NCI-H1417 (cell line): ENCODE results near the gene CRIP1.
A peak's percentile ranks its signal among the peaks of the same experiment; 100 is the strongest.

Experiments used
- DNase-seq, 3 experiments: peaks; one replicate each; lab custom pipeline; 2025; lab: John Stamatoyannopoulos, UW

Gene CRIP1

DNA sequence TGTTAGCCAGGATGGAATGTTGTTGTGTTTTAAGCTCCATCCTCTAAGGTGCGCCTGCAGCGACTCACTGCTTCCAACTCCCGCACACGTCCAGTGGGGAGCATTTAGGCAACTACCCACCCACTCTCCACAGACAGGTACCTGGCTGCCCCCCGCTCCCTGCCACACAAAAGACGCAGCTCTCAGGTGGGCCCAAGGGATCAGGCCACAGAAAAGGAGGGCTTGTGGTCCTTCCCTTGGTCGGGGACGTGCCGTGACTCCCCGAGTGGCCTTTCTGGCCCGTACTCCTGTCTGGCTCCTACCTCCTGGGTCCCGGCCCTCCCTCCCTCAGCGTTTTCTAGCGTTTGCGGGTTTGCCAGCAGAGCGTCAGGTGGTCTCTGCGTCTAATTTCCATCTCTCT lies 20.6 kb downstream of the CRIP1 start:
- no peak for DNase-seq

DNA sequence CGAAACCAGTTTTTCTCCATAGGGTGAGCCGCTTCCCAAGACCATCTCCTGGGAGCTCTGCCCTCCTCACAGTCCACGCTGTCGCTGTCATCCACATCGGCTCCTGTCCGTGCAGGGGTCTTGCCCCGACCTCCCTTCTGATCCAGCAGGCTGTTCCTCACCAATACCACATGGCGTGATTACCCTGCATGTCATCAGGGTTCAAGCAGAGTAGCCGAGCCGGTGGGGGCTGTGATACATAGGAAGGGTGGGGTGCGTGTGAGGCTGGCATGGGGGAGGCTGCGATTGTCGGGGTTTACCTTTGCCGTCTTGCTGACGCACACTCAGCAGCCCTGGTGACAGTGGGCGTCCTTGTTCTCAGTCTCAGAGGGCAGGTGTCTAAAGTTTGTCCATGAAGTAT lies 21.4 kb downstream of the CRIP1 start:
- no peak for DNase-seq

DNA sequence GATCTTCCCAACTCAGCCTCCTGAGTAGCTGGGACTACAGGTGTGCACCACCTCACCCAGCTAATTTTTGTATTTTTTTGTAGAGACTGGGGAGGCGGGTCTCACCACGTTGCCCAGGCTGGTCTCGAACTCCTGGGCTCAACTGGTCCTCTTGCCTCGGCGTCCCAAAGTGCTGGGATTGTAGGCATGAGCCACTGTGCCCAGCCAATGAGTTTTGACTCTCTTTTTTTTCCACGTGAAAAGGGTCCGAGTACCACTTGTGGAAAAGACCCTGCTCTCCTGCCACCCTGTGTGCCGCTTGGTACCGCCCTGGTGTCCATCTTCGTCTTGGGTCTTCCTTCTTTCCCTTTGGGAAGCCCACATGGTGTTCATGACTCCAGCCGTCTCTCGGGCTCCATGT lies 21.9 kb downstream of the CRIP1 start:
- no peak for DNase-seq

DNA sequence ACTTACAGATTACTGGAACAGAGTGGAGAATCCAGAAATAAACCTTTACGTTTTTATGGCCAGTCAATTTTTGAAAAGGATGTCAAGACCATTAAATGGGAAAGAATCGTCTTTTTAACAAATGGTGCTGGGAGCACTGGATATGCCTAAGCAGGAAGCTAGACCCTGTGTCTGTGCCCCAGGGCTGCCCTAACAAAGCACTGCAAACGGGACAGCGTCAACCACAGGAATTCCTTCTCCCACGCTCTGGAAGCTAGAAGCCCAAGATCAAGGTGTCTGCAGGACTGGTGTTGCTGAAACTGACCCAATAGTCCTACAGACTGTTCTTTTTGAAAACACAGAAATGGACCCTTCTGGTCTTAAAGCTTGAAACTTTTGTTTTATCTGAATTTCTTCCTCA lies 30.4 kb downstream of the CRIP1 start:
- no peak for DNase-seq

DNA sequence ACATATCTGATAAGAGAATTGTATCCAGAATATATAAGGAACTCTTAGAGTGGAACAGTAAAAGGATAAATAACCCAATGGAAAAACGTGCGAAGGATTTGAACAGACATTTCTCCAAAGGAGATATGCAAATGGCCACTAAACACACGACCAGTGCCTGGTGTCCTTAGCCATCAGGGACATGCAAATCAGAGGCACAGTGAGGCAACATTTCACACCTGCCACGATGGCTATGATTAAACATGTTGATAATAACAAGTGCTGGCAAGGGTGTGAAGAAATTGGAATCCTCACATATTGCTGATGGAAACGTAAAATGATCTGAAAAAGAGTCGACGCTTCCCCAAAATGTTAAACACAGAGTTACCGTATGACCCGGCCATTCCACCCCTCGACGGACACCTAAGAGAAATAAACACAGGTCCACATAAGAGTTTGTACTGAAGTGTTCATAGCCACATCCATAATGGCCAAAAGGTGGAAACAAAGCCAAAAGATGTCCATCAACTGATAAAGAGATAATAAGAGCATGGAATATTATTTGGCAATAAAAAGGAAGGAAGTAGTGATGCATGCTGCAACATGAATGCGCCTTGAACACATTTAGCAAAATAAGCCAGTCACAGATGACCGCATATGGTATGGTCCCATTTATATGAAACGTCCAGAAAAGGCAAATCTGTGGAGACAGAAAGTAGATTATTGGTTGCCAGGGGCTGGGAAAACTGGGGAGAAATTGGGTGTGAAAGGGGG lies 33.4 kb downstream of the CRIP1 start:
- no peak for DNase-seq

DNA sequence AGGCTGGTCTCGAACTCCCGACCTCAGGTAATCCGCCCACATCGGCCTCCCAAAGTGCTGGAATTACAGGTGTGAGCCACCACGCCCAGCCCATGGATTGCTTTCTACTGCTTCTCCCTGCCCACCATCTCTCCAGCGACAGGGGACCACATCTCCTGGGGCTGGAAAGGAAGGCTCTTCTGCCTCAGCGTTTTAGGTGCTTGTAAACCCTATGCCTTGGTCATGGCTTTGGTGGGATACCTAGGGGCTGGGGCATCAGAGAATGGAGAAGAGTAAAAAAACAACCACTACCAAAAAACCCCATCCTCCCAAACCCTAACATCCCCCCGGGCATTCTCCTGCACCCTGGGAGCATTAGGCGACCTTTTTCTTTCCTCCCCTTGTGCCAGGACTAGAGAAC lies 38.6 kb downstream of the CRIP1 start:
- no peak for DNase-seq

DNA sequence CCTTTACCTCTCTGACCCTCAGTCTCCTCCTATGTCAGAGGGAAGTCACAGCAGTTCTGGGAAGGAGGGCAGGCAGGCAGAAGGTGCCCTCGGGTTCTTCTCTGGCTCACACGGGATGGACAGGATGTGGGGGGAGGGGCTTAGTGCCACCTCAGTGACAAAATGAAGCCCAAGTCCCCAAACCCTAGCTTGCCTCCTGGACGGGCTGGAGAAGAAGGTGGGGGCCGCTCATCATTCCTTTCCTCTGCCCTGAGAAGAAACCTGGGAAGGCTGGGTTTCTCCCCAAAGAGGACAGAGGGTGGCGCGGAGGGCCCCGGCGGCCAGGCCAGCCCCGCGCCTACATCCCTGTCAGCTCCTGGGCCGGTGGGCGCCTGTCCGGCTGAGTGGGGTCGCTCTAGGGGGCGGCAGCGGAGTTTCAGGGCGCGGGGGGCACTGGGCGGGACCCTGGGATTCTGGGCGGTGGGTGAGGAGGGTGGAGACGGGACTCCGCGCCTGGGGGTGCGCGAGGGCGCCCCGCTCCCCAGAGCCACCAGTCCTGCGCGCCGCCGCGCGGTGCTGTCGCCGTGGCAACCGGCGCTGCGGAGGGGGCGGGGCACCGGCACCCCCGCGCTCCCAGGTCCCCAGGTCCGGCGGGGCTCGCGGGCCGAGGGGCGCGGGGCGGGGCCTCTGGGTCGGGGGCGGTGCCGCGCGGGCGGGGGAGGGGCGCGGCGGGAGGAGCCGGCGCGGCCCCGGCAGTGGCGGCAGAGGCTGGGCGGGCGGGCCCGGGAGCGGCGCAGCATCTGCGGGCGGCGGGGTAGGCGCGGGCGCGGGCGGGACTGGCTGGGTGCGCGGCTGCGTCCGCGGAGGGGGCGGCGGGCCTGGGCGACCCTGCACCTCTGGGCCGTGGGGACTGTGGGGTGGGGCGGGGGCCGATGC lies 39.4 kb downstream of the CRIP1 start, which contains the start of gene TMEM121:
TMEM121 (plus strand) TSS at position 723 of the 915 bp plus-strand sequence. CDS start 2,252 bp downstream, outside the sequence.
- DNase-seq, result peak in 2 of 3 experiments; percentile 61 to 66

DNA sequence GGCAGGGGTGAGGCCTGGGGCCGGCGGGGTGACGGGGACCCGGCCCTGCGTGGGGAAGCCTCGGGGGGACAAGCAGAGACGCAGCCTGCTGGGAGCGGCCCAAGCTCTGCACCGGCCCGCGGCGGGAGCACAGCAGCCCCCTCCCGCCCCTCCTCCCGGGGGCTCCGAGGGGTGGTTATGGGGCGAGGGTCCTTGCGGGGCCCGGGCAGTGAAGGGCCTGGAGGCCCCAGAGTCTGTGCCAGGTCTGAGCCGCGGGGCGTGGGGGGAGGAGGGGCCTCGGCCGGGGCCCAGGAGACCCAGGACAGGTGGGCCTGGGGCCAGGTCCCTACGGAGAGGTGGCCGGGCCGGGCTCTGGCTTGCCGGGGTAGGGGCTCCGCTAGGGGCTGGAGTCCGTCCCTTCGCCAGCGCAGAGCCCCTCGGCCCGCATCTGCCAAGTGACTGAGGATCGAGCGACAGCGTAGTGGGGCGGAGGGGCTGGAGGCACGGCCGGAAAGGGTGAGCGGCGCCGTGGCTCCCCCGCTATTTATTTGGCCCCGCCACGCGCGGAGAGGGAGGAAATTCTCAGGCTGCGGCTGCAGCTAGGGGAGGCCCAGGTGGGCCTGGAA lies 40.2 kb downstream of the CRIP1 start:
- DNase-seq, result peak in 2 of 3 experiments; percentile 34 to 49

DNA sequence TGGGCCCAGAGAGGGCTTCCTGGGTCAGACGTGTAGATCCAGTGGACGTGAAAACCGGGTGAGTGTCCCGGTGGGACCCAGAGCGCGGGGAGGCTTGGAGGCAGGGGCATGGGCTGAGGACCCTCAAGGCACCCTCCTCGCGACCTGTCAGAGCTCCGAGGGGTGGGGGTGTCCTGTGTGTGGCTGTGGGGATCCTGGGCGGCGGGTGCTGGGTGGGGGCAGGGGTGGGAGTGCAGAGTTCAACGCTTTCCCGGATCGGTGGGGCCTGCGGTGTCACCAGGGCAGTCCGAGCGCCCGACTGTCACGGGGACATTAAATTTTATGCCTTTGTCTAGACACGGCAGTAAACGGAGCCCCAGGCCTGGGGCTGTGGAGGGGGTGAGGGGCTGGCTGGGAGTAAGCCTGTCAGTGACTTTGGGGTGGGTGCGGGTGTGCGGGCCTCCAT lies 40.7 kb downstream of the CRIP1 start:
- DNase-seq, result peak in 1 of 3 experiments; percentile 37

DNA sequence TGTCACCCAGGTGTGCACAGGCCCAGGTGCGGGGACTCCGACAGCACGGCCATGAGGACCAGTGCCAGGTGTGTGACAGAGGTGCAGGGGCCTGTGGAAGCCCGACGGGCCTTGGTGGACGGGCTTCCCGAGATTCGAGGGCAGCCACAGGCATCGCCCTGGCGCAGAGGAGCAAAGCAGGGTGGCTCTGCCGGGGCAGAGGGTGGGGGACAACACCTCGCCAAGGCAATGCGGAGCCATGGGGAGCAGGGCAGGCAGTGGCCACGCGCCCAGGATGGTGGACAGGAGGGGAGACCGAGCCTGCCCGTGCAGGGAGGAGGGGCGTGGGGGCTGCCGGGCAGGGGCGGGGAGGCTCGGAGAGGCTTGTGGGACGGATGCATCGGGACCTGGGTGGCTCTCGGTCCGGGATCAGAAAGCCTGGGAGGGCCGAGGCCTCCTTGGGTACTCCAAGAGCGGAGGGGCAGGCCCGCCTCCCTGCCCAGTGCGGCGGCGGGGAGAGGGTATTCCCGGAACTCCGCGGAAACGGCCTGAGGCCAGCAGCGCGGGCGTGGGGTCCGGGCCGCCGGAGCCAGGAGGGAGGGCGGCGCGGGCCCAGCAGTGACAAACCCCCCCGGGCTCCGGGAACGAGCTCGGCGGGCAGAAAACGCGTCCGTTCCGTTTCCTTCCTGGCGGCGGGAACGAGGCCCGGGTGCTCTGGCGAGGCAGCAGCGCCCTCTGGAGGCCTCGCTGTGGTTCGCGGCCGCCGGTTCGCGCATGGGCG lies 41.3 kb downstream of the CRIP1 start:
- DNase-seq, result peak; percentile 63 to 81 (median 77)

DNA sequence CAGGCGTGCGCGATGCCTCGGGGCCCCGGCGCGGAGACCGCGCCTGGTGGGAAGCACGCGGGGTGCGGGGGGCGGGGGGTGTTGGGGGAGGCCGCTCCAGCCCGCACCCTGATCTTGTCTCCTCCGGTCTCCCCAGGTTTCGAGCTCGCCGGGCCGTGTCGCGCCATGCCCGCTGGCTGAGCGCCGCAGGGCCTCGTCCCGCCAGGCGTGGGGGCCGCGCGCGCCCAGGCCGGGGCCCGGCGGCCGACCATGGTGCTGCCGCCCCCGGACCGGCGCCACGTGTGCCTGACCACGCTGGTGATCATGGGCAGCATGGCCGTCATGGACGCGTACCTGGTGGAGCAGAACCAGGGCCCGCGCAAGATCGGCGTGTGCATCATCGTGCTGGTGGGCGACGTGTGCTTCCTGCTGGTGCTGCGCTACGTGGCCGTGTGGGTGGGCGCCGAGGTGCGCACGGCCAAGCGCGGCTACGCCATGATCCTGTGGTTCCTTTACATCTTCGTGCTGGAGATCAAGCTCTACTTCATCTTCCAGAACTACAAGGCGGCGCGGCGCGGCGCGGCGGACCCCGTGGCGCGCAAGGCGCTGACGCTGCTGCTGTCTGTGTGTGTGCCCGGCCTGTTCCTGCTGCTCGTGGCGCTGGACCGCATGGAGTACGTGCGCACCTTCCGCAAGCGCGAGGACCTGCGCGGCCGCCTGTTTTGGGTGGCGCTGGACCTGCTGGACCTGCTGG lies 42.1 kb downstream of the CRIP1 start:
- DNase-seq, result no peak

DNA sequence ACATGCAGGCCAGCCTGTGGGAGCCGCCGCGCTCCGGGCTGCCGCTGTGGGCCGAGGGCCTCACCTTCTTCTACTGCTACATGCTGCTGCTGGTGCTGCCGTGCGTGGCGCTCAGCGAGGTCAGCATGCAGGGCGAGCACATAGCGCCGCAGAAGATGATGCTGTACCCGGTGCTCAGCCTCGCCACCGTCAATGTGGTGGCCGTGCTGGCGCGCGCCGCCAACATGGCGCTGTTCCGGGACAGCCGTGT lies 42.6 kb downstream of the CRIP1 start:
- DNase-seq, result no peak

DNA sequence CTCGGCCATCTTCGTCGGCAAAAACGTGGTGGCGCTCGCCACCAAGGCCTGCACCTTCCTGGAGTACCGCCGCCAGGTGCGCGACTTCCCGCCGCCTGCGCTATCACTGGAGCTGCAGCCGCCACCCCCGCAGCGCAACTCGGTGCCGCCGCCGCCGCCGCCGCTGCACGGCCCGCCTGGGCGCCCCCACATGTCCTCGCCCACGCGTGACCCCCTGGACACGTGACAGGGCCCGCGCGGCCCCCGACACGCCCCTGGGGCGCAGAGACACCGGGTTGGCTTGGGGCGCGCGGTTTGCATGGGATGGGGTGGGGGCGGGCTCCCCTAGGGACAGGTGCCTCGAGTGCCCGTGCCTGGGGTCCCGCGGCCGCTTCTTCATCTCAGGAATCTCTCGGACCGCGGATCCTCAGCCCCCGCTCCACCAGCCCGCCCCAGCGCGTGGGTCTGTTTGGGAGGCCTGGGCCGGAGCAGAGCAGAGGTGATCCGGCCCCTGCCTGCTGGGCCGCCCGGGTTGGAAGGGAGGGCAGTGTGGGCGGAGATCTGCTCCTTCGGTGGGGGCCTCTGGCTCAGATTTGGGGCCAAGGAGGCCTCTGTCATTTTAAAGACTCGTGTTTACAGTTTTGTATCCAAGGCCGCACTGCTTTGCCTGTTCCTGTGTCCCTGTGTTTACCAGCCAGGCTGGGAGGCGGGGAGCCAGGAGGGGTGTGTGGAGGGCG lies 43.0 kb downstream of the CRIP1 start:
- DNase-seq, result no peak

DNA sequence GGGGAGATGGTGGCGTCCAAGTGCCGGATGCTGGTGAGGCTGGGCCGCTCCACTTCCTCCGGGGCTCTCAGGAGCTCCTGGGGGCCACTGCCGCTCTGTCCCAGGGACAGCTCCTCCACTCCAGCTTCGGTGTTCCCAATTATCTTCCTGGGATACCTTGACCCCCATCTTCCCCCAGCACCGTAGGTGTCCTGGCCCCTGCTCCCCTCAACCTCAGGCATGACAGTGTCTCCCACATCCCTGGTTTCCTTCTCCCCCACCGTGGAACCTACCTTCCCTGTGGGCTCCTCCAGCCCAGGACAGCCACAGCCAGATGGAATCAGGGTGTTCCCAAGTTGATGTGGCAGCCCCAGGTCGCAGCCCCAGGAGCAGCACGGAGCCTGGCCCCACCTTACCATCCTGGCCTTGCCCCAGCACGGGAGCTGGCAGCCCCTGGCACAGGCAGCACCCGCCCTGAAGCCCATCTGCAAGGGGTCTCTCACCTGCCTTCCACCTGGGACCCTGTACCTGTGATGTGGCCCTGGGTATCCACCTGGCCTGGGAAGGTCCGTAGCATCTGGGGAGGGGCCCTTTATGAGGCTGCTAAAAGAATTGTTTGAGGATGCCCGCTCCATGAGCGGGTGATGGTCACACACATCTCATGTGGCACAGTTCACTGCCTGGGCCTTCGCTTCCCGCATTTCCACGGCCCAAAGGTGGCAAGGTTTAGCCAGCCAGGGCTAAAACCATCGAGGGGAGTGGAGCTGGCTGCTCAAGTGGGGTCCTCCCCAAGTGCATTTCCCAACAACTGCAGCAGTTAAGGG lies 43.8 kb downstream of the CRIP1 start:
- DNase-seq, result no peak

DNA sequence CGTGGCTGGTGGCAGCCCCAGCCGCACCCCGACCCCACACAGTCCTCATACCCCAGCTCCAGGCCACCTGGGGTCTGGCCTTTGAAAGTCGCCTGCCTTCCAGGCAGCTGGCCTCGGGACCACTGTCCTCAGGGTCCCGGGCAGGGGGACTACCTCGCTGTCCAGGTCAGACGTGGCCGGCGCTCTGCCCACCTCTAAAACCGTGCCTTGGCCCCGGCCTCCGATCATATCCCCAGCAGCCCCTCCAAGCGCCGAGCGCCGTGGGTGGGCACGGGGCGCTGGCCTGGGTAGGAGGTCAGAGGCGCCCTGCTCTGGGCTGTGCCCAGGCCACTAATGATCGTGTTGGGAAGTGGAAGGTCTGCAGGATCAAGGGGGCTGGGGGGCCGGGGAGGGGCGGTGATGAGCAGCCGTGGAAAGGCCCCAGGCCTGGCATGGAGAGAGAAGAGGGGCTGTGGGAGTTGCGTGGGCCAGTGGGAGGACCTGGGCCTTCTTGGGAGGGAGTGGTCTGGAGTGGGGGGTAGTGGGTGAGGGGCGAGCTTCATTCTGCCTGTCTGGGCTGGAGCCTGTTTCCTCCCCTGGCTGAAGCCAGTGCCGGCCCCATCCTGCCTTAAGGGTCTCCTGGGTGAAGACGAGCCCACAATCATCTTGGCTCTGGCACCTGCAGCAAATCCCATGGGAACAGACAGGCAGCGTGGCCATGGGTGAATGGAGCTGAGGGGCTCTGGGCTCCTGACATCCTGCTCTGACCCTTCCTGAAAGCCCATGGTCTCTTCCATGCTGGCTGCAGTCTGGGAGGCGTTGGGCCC lies 44.6 kb downstream of the CRIP1 start:
- no peak for DNase-seq

DNA sequence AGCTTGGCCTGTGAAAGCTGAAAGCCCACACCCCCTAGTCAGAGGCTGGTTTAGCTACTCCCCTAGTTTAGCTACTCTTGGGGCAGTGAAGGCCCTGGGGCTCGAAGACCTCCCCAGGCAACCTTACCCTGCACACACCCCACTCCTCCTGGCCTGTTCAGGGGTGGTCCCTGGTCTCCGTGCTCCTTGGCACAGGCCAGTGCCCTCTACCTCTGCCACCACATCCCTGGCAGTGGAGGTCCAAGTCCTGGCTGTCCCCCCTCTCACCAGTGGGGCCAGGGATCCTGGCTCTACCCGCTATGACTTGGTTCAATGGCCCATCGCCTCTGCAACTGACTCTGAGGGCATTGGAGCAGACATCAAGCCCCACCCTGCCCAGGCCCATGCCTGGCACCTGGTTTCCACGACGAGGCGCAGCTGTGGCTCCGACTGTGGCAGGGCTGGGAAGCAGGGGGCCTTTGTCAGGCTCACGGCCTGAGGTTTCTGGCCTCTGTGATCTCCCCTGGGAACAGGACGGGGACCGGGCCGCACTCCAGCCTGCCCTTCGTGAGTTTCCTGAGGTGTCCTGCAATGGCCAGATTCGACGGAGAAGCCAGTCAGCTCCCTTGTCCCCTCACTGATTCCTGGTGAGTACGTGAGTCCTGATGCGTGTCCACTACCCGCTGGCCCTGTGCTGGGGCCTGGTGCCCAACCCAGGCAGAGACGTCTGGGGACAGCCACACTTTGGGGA lies 45.4 kb downstream of the CRIP1 start:
- DNase-seq, result no peak

DNA sequence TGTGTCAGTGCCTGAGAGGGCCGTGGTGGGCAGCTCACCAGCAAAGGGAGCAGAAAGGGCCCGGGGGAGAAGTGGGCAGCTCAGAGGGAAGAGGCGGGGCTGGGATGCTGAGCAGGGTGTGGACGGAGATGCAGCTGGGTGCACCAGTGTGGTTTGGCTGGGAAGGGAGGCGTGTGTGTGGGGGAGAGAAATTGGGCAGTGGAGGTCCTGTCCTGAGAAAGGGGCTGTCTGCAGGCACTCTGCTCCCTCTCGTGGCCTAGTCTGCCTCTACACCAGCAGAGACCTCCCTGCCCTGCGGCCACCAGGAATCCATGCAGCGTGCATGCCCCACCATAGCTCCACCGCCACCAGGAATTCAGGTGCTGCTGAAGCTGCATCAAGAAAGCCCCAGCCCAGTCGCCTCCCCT lies 46.1 kb downstream of the CRIP1 start:
- no peak for DNase-seq

DNA sequence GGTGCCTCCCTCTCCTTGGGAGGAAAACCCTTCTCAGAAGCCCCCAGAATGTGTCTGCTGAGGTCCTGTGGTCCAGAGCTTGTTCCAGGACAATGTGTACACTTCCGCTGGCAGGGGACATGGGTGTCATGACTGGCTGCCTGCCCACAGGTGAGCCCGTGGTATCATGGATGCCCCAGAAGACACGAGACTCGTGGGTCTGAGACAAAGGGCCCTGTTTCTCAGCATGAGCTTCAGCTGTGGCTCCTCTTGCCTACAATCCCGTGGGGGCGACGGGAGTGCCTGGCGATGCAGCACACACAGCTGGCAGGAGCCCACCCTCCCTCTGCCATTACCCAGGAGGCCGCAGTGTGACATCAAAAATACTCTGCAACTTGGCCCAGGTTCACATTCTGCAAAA lies 46.7 kb downstream of the CRIP1 start:
- no peak for DNase-seq
